Stimulated activated CD4-positive, alpha-beta T cell treated with anti-CD3 and anti-CD28 coated beads, Interleukin-4, amount 100 ng/mL, for 1 hour (primary cell): ENCODE data around the gene WASHC2A.
"Not testable (repeated sequence)": the region's sequence is repeated elsewhere in the genome, so short reads cannot be mapped to it uniquely, and the experiment has no call there.

Experiments used
- DNase-seq: peaks from one replicate; pipeline ENCODE4 v3.0.0-alpha.2; 2020

WASHC2A gene

GRCh38 chr10:50075139-50075538, 7.4 kb downstream of the WASHC2A start:
- not testable (repeated sequence) for DNase-seq

GRCh38 chr10:50075544-50075943, 7.8 kb downstream of the WASHC2A start:
- not testable (repeated sequence) for DNase-seq

GRCh38 chr10:50091304-50091703, 23.6 kb downstream of the WASHC2A start:
- DNase-seq = not testable (repeated sequence)

- not testable (repeated sequence) for DNase-seq
Observed at GRCh38 chr10:50092928-50093327, 25.2 kb downstream of the WASHC2A start.

GRCh38 chr10:50094630-50095029, 26.9 kb downstream of the WASHC2A start:
- DNase-seq = not testable (repeated sequence)

GRCh38 chr10:50095402-50095801, 27.6 kb downstream of the WASHC2A start:
- not testable (repeated sequence) for DNase-seq

GRCh38 chr10:50096722-50097121, 29.0 kb downstream of the WASHC2A start:
- not testable (repeated sequence) for DNase-seq

- not testable (repeated sequence) for DNase-seq
Observed at GRCh38 chr10:50098645-50099044, 30.9 kb downstream of the WASHC2A start.

- not testable (repeated sequence) for DNase-seq
Observed at GRCh38 chr10:50101139-50101582, 33.4 kb downstream of the WASHC2A start.

GRCh38 chr10:50101747-50102146, 34.0 kb downstream of the WASHC2A start:
- DNase-seq = not testable (repeated sequence)

GRCh38 chr10:50102267-50102666, 34.5 kb downstream of the WASHC2A start:
- not testable (repeated sequence) for DNase-seq

- not testable (repeated sequence) for DNase-seq
Observed at GRCh38 chr10:50108999-50109698, 41.4 kb downstream of the WASHC2A start.

- DNase-seq = not testable (repeated sequence)
Observed at GRCh38 chr10:50112419-50113112, 44.8 kb downstream of the WASHC2A start.

GRCh38 chr10:50126765-50127164, 59.0 kb downstream of the WASHC2A start:
- DNase-seq = not testable (repeated sequence)

- DNase-seq = not testable (repeated sequence)
Observed at GRCh38 chr10:50127770-50128292, 60.1 kb downstream of the WASHC2A start.

- not testable (repeated sequence) for DNase-seq
Observed at GRCh38 chr10:50131245-50131965, 63.7 kb downstream of the WASHC2A start.

- not testable (repeated sequence) for DNase-seq
Observed at GRCh38 chr10:50132322-50132721, 64.6 kb downstream of the WASHC2A start.

GRCh38 chr10:50132841-50133240, 65.1 kb downstream of the WASHC2A start:
- DNase-seq = not testable (repeated sequence)

GRCh38 chr10:50143512-50144174, 75.9 kb downstream of the WASHC2A start:
- not testable (repeated sequence) for DNase-seq

GRCh38 chr10:50145575-50145974, 77.8 kb downstream of the WASHC2A start:
- not testable (repeated sequence) for DNase-seq

- DNase-seq = no peak
Observed at GRCh38 chr10:50152792-50153272, 85.1 kb downstream of the WASHC2A start.

- DNase-seq = not testable (repeated sequence)
Observed at GRCh38 chr10:50157868-50158267, 90.1 kb downstream of the WASHC2A start.
